ENCODE data around the gene CREBBP.

The CREBBP gene

DNA sequence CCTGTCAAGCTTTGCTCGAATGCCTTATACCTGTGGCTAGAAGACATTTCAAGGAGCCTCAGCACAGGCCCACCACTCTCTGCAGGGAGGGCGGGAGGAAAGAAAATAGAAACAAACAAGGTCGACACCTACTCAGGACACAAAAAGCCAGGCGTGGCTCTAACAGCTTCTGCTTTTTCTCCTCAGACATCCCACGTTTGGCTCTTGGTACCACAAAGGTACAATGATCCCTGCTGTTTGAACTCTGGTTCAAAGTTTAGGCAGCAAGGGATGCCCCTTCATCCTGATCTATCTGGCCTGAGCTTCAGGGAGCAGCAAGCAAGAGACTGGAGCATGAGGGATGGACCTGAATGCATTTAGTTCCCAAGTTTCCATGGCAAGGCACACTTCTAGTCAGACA, 57.1 kb downstream of the CREBBP start:
- no peak for DNase-seq

GRCh38 chr16:3822366-3823045, 58.0 kb downstream of the CREBBP start:
- no peak for DNase-seq

- DNase-seq: no peak
Observed at GRCh38 chr16:3821184-3821583, 59.3 kb downstream of the CREBBP start.

DNA sequence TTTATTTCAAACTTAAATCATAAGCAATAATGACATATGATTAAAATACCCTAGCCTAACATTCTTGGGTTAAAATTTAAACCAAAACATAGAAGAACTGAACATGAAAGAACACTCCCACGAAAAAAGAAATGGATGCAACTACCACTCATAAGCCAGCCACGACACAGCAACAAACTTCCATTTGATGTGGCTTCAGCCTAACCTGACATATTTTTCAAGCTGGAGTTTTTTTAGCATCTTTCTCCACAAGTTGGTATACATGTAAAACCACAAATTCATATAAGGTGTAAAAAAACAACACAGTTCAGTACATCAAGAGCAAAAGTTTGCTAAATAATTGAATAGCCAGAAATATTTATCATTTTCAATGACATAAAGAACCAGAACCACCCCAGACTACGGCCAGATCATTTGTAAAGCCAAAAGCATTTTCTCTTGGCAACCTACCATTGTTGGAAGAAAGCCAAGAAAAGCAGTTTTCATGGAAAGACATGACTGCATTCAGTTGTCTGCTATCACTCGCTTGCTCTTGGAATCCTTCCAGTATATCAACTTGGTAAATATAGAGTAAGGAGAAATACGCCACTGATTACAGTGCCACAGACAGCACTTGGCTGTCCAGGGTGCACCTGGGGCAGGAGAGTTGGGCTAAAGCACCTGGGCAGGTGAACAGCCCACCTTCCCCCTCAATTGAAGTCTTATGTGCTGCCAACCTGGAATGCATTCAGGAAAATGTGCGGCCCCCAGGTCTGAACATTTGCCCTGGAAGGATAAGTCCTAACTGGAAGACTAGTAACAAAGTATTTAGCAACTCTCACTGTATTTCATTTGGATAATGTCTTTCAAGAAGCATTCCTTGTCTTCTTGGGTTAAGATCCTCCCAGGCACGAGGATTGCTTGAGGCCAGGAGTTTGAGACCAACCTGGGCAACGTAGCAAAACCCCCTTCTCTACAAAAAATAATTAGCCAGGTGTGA, 60.5 kb downstream of the CREBBP start:
- DNase-seq: no peak

DNA sequence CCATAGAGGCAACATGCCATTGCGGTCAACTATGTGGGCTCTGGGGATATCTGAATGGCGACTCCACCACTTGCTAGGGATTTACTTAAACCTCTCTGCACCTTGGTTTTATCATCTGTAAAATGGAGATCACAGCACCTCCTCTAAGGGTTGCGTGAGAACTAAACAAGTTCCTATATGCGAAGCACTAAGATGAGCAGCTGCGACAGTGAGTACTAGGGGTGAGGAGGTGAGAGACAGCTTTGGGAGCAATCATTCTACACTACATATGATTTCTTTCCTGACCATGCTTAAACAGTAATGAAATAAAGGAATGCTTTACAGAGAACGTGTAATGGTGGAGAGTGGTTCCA, 61.4 kb downstream of the CREBBP start:
- DNase-seq: no peak

- no peak for DNase-seq
Observed at GRCh38 chr16:3816326-3816725, 64.2 kb downstream of the CREBBP start.

DNA sequence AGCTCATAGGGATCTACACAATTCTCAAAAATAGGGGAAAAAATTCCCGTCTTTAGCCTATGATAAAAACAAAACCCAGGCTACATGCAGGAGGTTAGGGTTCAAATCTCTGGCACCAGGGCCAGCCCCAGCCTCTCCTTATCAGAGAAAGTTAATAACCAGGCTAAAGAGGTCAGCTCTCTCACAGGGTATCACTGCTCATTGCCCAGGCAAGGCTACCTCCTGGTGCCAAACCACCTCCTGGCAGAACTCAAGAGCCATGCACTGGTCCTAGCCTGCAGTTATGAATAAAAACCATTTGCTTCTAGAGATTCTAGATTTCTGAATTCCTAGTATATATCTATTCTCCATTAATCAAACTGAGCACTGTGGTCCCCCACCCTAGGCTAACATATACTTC, 65.8 kb downstream of the CREBBP start:
- DNase-seq: no peak

GRCh38 chr16:3812469-3813172, 67.9 kb downstream of the CREBBP start:
- DNase-seq: no peak

DNA sequence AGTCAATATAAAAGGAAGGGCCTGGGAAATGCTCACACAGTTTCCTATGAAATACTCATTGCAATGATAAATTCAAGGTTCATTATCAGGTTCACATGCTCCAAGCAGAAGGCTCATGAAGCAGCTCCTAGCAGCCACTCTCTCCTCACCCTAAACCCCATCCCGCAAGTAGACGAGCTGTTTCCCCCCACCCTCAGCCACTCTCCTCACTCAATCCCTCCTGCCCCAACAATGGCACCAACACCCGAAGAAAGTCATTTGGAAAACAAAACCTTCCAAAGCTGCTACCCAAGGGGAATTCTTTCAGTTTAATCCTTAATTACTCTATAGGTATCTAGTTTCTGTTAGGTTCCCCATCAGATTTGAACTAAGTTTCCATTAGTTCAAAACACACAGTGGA, 69.7 kb downstream of the CREBBP start:
- no peak for DNase-seq

DNA sequence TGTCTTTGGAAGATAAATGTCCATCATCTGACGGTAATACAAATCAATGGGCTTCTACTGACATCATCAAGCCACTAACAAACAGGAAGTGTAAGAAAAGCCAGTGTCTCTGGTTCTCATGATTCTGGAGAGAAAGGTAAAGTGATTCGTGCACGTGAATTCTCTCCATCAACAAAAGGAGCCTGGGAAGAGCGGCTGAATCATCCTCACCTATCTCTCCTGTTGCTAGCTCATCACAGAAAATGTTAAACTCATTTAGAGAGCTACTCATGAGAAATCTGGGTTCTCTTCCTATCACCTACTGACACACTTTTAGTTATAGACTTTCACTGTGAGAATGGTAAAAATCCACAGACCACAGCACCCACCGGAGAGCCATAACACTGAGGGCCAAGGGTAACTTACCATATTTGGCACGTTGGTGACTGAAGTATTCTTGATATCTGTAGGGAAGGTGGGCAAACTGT, 70.3 kb downstream of the CREBBP start:
- DNase-seq: no peak

GRCh38 chr16:3808308-3809063, 72.0 kb downstream of the CREBBP start:
- no peak for DNase-seq

DNA sequence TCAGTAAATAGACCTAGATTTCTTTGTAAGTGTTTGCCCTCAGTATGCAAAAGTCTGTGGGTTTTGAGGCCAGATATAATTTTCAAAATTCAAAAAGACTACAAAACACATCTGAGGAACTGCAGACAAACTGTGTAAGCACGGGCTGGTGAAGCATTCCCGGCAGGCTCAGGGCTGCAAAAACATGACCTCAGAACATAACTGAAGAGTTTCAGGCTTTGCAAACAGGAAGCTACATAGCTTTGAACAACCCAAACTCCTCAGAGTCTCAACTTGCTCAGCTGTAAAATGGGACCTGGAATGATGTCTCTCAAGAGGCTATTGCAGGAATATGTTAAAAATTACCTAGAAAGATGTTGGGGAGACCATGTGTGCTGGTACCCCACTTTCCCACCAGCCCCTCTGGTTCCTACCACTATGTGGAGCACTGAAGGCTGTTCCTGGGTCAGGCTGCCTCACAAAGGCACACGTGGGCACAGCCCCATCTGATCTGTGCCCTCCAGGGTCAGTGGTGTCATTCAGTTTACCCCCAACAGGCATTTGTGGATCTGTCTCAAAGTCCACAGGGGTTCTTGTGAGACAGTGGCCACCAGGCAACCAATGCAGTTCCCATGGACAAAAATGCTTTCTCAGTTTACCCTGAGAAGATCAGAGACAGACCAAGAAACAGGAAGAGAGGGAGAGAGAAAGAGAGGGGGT, 72.9 kb downstream of the CREBBP start:
- DNase-seq: no peak

GRCh38 chr16:3804426-3805016, 76.0 kb downstream of the CREBBP start:
- DNase-seq: no peak

DNA sequence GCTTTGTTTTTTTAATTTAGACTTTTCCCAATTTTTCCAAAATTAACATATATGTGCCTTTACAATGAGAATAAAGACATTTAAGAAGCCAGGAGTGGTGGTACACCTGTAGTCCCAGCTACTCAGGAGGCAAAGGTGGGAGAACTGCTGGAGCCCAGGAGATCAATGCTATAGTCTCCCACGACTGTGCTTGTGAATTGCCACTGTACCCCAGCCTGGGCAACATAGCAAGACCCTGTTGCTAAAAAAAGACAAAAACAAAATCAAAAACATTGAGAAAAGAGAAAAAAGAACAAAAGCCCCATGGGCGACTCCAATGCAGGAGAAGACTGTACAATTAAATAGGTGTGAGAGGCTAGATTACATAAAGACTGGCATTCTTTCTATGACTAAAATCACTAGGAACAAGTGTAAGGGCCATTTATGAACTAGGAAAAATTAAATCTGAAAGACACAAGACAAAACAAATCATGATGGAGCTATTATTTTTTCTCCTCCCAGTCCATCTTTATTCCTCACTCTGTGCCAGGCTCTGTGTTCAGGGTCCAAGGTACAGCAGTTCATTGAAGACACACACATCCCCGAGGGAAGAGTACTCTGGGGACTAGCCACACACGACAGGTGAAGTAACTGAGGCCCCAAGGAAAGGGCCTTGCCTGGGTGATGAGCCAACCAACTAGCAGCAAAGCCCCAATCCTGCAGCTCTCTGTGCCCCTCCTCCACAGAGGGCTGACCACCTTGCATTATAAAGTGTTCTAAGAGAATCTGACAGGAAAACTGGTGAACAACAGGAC, 79.8 kb downstream of the CREBBP start:
- DNase-seq: no peak

DNA sequence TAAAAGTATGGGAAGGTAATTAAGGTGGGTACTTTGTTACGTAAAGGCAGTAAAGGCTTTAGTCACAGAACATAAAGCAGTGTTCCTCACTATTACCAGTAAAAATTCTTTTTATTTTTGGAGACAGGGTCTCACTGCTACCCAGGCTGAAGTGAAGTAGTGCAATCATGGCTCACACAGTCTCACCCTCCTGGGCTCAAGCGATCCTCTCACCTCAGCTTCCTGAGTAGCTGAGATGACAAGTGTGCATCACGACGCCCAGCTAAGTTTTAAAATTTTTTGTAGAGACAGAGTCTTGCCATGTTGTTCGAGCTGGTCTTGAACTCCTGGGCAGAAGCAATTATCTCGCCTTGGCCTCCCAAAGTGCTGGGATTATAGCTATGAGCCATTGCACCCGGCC, 80.5 kb downstream of the CREBBP start:
- DNase-seq: no peak

DNA sequence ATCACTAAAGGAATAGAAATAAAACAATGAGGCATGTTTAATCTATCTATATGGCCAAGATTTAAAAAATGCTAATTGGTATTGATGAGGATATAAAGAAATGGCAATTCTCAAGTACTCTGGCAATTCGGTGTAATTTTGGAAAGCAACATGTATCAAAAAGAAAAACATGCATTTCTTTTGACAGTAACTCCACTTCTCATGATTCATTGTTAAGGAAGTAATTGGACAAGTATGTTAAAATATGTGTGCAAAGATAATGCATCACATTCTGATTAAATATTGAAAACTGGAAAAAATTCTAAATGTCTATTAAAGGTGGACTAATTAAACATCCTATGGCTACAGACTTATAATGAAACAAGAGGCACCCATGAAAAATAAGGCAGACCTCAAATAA, 81.2 kb downstream of the CREBBP start:
- DNase-seq: no peak

- no peak for DNase-seq
Observed at GRCh38 chr16:3798838-3799237, 81.7 kb downstream of the CREBBP start.

- no peak for DNase-seq
Observed at GRCh38 chr16:3797904-3798811, 82.4 kb downstream of the CREBBP start.

- DNase-seq: no peak
Observed at GRCh38 chr16:3797473-3797872, 83.0 kb downstream of the CREBBP start.

GRCh38 chr16:3793161-3793576, 87.3 kb downstream of the CREBBP start:
- no peak for DNase-seq
